ENCODE results near the gene PEX11G.
"Not testable (repeated sequence)": the region's sequence is repeated elsewhere in the genome, so short reads cannot be mapped to it uniquely, and the experiment has no call there.

Gene PEX11G

GRCh38 chr19:7441468-7442146, 47.2 kb downstream of the PEX11G start:
- DNase-seq (ENCODE audit: low read depth) = no peak
- H3K4me3 ChIP-seq (ENCODE audit: low read length) = no peak overlapping the region
- TF ChIP-seq CTCF (conservative IDR thresholded peaks at IDR 0.05; ENCODE audit: low read depth, low read length) = no peak

GRCh38 chr19:7440188-7440975, 48.5 kb downstream of the PEX11G start:
- DNase-seq (ENCODE audit: low read depth) = no peak
- TF ChIP-seq CTCF (conservative IDR thresholded peaks at IDR 0.05; ENCODE audit: low read depth, low read length) = no peak
- no peak overlapping the region for H3K4me3 ChIP-seq (ENCODE audit: low read length)

- no peak for DNase-seq (ENCODE audit: low read depth)
- no peak for TF ChIP-seq CTCF (conservative IDR thresholded peaks at IDR 0.05; ENCODE audit: low read depth, low read length)
- no peak overlapping the region for H3K4me3 ChIP-seq (ENCODE audit: low read length)
Measured at GRCh38 chr19:7435586-7435985, 53.2 kb downstream of the PEX11G start.

GRCh38 chr19:7434391-7434790, 54.4 kb downstream of the PEX11G start:
- TF ChIP-seq CTCF (conservative IDR thresholded peaks at IDR 0.05; ENCODE audit: low read depth, low read length) = no peak
- H3K4me3 ChIP-seq (ENCODE audit: low read length) = no peak overlapping the region
- DNase-seq (ENCODE audit: low read depth) = no peak

- H3K4me3 ChIP-seq (ENCODE audit: low read length); DNase-seq (ENCODE audit: low read depth): not testable (repeated sequence)
Measured at GRCh38 chr19:7433456-7433855, 55.4 kb downstream of the PEX11G start.

GRCh38 chr19:7429638-7430282, 59.1 kb downstream of the PEX11G start:
- H3K4me3 ChIP-seq (ENCODE audit: low read length) = no peak overlapping the region
- DNase-seq (ENCODE audit: low read depth) = no peak
- no peak for TF ChIP-seq CTCF (conservative IDR thresholded peaks at IDR 0.05; ENCODE audit: low read depth, low read length)

GRCh38 chr19:7428651-7429113, 60.2 kb downstream of the PEX11G start:
- no peak for TF ChIP-seq CTCF (conservative IDR thresholded peaks at IDR 0.05; ENCODE audit: low read depth, low read length)
- no peak overlapping the region for H3K4me3 ChIP-seq (ENCODE audit: low read length)

More at GRCh38 chr19:7428651-7429113, 60.2 kb downstream of the PEX11G start:
- DNase-seq (ENCODE audit: low read depth) = no peak

All from retinal pigment epithelial cell (primary cell).